ENCODE results near the gene RGMA.

Gene RGMA

GRCh38 chr15:93091465-93091864, 2.5 kb upstream of the RGMA start:
- DNase-seq = no peak

GRCh38 chr15:93089727-93090305, 805 bp upstream of the RGMA start:
- DNase-seq = no peak

- no peak for DNase-seq
Observed at GRCh38 chr15:93088200-93088980, 621 bp downstream of the RGMA start.

GRCh38 chr15:93087825-93088199, 1.2 kb downstream of the RGMA start:
- peak; percentile 14 to 60 for DNase-seq

- no peak for DNase-seq
Observed at GRCh38 chr15:93086791-93087190, 2.2 kb downstream of the RGMA start.

- no peak for DNase-seq
Observed at GRCh38 chr15:93085692-93086091, 3.3 kb downstream of the RGMA start.

GRCh38 chr15:93082861-93083260, 6.2 kb downstream of the RGMA start:
- no peak for DNase-seq

GRCh38 chr15:93081399-93081798, 7.6 kb downstream of the RGMA start:
- DNase-seq = no peak

- no peak for DNase-seq
Observed at GRCh38 chr15:93080451-93080850, 8.6 kb downstream of the RGMA start.

- DNase-seq = no peak
Observed at GRCh38 chr15:93076875-93077274, 12.1 kb downstream of the RGMA start.

GRCh38 chr15:93076217-93076616, 12.8 kb downstream of the RGMA start:
- no peak for DNase-seq

GRCh38 chr15:93074599-93074998, 14.4 kb downstream of the RGMA start:
- no peak for DNase-seq

- DNase-seq = no peak
Observed at GRCh38 chr15:93073465-93073952, 15.5 kb downstream of the RGMA start.

GRCh38 chr15:93072411-93073394, 16.3 kb downstream of the RGMA start:
- no peak for DNase-seq

GRCh38 chr15:93072011-93072410, 17.0 kb downstream of the RGMA start:
- DNase-seq = no peak

GRCh38 chr15:93071469-93071936, 17.5 kb downstream of the RGMA start:
- no peak for DNase-seq

GRCh38 chr15:93070551-93071296, 18.3 kb downstream of the RGMA start:
- no peak for DNase-seq

GRCh38 chr15:93070132-93070531, 18.9 kb downstream of the RGMA start:
- no peak for DNase-seq

GRCh38 chr15:93068581-93069199, 20.3 kb downstream of the RGMA start:
- no peak for DNase-seq

GRCh38 chr15:93067649-93068085, 21.3 kb downstream of the RGMA start:
- no peak for DNase-seq

GRCh38 chr15:93066834-93067648, 22.0 kb downstream of the RGMA start:
- no peak for DNase-seq

Data from NCI-H446 (cell line).